Measurements from ENCODE around the gene HMGN5. TPM values are rescaled to one million over a fixed set of nuclear protein-coding genes. Genes with fewer than 3 reads are reported as not detected.

HMGN5 gene
- 1 to 10 TPM; 4.0 to 5.8 (median 4.1) TPM for total RNA-seq
- long read RNA-seq, donor 1, partial matches to known transcripts: 0 of 6 reads
- long read RNA-seq, donor 1, other reads (novel, unspliced or antisense): 4 of 6 reads
- long read RNA-seq, donor 2, transcript HMGN5-203 (6 exons, 578 nt): major isoform, 11 of 18 reads
- long read RNA-seq, donor 2, partial matches to known transcripts: 1 of 18 reads
- long read RNA-seq, donor 2, other reads (novel, unspliced or antisense): 4 of 18 reads

DNA sequence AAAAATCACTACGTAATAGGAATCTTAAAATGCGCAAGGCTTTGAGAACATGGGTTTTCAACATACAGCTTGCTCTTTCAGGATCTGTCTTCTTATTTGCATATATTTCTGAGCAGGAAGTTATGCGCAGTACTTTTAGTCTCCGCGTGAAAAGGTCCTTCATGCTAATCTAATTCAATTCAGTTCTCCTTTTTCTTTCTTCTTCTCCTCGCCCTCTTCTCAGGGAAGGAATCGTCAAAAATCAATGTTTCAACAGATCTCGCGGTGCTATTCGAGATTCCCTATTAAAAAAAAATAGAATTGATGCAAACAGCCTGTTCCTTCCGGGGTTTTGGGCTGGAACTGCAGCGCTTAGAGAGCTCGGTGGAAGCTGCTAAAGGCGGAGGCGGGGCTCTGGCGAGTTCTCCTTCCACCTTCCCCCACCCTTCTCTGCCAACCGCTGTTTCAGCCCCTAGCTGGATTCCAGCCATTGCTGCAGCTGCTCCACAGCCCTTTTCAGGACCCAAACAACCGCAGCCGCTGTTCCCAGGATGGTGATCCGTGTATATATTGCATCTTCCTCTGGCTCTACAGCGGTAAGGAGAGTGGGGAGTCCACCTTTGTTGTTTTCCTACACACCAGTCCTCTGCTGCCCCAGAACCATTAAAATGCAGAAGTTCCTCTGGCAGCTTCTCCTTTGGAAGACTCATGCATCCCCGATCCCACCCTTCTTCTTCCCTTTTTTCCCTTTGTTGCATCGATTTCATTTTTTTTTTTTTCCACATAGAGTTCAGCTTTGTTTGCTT lies at the start of gene HMGN5, which contains the start of gene SH3BGRL:
Gene HMGN5, minus strand, starts transcription at position 243 of the 785 bp plus-strand sequence. CDS start 80,364 bp downstream, outside the sequence.
Gene SH3BGRL, plus strand, starts transcription at position 432 of the 785 bp plus-strand sequence. Its CDS starts 99 bp downstream, at position 531.
- no peaks in the 10 kb centered on the region for H3K36me3 ChIP-seq (ENCODE audit: low read depth)
- H3K9me3 ChIP-seq: no peaks in the 10 kb centered on the region
- ATAC-seq (peak; percentile 99), DNase-seq (peak; percentile 76 to 87 (median 82))
- intact Hi-C loops (cut with DNase I, micrococcal nuclease): no loop called here
- TF ChIP-seq, protein P1, sequence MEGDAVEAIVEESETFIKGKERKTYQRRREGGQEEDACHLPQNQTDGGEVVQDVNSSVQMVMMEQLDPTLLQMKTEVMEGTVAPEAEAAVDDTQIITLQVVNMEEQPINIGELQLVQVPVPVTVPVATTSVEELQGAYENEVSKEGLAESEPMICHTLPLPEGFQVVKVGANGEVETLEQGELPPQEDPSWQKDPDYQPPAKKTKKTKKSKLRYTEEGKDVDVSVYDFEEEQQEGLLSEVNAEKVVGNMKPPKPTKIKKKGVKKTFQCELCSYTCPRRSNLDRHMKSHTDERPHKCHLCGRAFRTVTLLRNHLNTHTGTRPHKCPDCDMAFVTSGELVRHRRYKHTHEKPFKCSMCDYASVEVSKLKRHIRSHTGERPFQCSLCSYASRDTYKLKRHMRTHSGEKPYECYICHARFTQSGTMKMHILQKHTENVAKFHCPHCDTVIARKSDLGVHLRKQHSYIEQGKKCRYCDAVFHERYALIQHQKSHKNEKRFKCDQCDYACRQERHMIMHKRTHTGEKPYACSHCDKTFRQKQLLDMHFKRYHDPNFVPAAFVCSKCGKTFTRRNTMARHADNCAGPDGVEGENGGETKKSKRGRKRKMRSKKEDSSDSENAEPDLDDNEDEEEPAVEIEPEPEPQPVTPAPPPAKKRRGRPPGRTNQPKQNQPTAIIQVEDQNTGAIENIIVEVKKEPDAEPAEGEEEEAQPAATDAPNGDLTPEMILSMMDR (IDR thresholded peaks at IDR 0.05): no peak
- no peaks in the 10 kb centered on the region for H3K4me1 ChIP-seq (ENCODE audit: low read depth)
- H3K4me3 ChIP-seq: peak within 1 kb of the TSS; percentile 11

DNA sequence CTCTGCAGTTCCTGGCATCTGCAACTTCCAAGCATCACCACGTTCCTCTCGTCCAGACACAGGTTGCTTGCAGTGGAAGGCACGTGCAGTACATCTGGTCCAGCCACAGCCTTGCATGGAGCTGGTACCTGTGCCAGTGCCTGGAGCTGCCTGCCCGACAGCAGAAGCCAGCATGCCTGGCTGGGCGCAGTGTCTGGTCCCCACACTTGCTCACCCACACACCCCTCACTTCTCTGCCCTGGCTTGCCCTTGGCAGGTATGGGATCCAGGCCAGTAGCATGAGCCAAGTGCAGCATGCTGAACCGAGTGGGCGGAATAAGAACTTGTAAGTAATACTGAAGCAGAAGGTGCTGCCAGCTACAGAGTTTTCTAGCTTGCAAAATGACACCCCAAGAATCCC lies 40.0 kb upstream of the HMGN5 start:
- DNase-seq (no peak), ATAC-seq (no peak)
- intact Hi-C loops (cut with DNase I, micrococcal nuclease): no loop called here
- Histone ChIP-seq H3K9me3 (no peaks in the 10 kb centered on the region), H3K4me1 (ENCODE audit: low read depth) (no peaks in the 10 kb centered on the region), H3K4me3 (no peak overlapping the region), H3K36me3 (ENCODE audit: low read depth) (no peaks in the 10 kb centered on the region)
- TF ChIP-seq, protein P1 (IDR thresholded peaks at IDR 0.05): no peak

GRCh38 chrX:81240701-81241331 lies 39.1 kb upstream of the HMGN5 start:
- no peak for ATAC-seq
- no peak overlapping the region for H3K4me3 ChIP-seq
- H3K9me3 ChIP-seq: no peaks in the 10 kb centered on the region
- no peaks in the 10 kb centered on the region for H3K36me3 ChIP-seq (ENCODE audit: low read depth)
- intact Hi-C loops (cut with DNase I, micrococcal nuclease): no loop called here
- no peaks in the 10 kb centered on the region for H3K4me1 ChIP-seq (ENCODE audit: low read depth)
- TF ChIP-seq, protein P1 (IDR thresholded peaks at IDR 0.05): no peak
- no peak for DNase-seq

- H3K4me1 ChIP-seq (ENCODE audit: low read depth): no peaks in the 10 kb centered on the region
- DNase-seq (no peak), ATAC-seq (no peak)
- intact Hi-C loops (cut with DNase I, micrococcal nuclease): no loop called here
- no peaks in the 10 kb centered on the region for H3K9me3 ChIP-seq
- H3K36me3 ChIP-seq (ENCODE audit: low read depth): no peaks in the 10 kb centered on the region
- no peak overlapping the region for H3K4me3 ChIP-seq
- TF ChIP-seq, protein P1 (IDR thresholded peaks at IDR 0.05): no peak
Measured at GRCh38 chrX:81238166-81238565, 36.5 kb upstream of the HMGN5 start.

- TF ChIP-seq, protein P1 (IDR thresholded peaks at IDR 0.05): no peak
- DNase-seq (no peak), ATAC-seq (no peak)
- no peaks in the 10 kb centered on the region for H3K4me1 ChIP-seq (ENCODE audit: low read depth)
- H3K9me3 ChIP-seq: no peaks in the 10 kb centered on the region
- intact Hi-C loops (cut with DNase I, micrococcal nuclease): no loop called here
- H3K36me3 ChIP-seq (ENCODE audit: low read depth): no peaks in the 10 kb centered on the region
- H3K4me3 ChIP-seq: no peak overlapping the region
Measured at GRCh38 chrX:81237516-81237915, 35.8 kb upstream of the HMGN5 start.

Data from mucosa of descending colon (tissue), 3 donors.